GM19193 (cell line): ENCODE results near the gene ABHD17A.

ENCODE experiments used
- POLR2A ChIP-seq: IDR thresholded peaks from 4 replicates; pipeline ENCODE4 v1.6.1; 2011; ENCODE audit not compliant: insufficient read depth, insufficient read length; ENCODE audit errors: extremely low read depth

ABHD17A gene

GRCh38 chr19:1843646-1844394 lies 41.5 kb downstream of the ABHD17A start:
- no peak for TF ChIP-seq POLR2A

GRCh38 chr19:1843116-1843515 lies 42.2 kb downstream of the ABHD17A start:
- TF ChIP-seq POLR2A, result no peak

GRCh38 chr19:1841209-1841924 lies 43.9 kb downstream of the ABHD17A start:
- no peak for TF ChIP-seq POLR2A

- TF ChIP-seq POLR2A, result no peak
These were observed 44.7 kb downstream of the ABHD17A start for GRCh38 chr19:1840541-1841115.

GRCh38 chr19:1839658-1840540 lies 45.4 kb downstream of the ABHD17A start:
- no peak for TF ChIP-seq POLR2A

GRCh38 chr19:1837625-1838105 lies 47.6 kb downstream of the ABHD17A start:
- TF ChIP-seq POLR2A, result no peak

GRCh38 chr19:1837222-1837565 lies 48.1 kb downstream of the ABHD17A start:
- no peak for TF ChIP-seq POLR2A

GRCh38 chr19:1836458-1837221 lies 48.7 kb downstream of the ABHD17A start:
- no peak for TF ChIP-seq POLR2A

GRCh38 chr19:1833540-1833939 lies 51.8 kb downstream of the ABHD17A start:
- no peak for TF ChIP-seq POLR2A

GRCh38 chr19:1832046-1832663 lies 53.1 kb downstream of the ABHD17A start:
- no peak for TF ChIP-seq POLR2A

GRCh38 chr19:1830978-1831377 lies 54.3 kb downstream of the ABHD17A start:
- no peak for TF ChIP-seq POLR2A

- TF ChIP-seq POLR2A, result no peak
These were observed 54.7 kb downstream of the ABHD17A start for GRCh38 chr19:1830568-1830967.

GRCh38 chr19:1829958-1830357 lies 55.3 kb downstream of the ABHD17A start:
- TF ChIP-seq POLR2A, result no peak
